HG03025 (cell line): ENCODE measurements around the gene COX15.
"Not testable (repeated sequence)": the region's sequence is repeated elsewhere in the genome, so short reads cannot be mapped to it uniquely, and the experiment has no call there.

Experiments
- ATAC-seq: cut with Tn5 transposase; IDR thresholded peaks from one replicate; pipeline ENCODE4 v1.9.1; 2021; ENCODE audit warnings: mild to moderate bottlenecking, moderate library complexity; ENCODE audit not compliant: unreplicated experiment, low FRiP score

COX15 gene

GRCh38 chr10:99742254-99742653, 10.3 kb upstream of the COX15 start:
- no peak for ATAC-seq

- ATAC-seq: no peak
Observed at GRCh38 chr10:99740933-99741559, 9.1 kb upstream of the COX15 start.

GRCh38 chr10:99740260-99740659, 8.3 kb upstream of the COX15 start:
- no peak for ATAC-seq

GRCh38 chr10:99734111-99734510, 2.2 kb upstream of the COX15 start:
- not testable (repeated sequence) for ATAC-seq

GRCh38 chr10:99733366-99733765, 1.4 kb upstream of the COX15 start:
- ATAC-seq: no peak

- peak; percentile 16 for ATAC-seq
Observed at GRCh38 chr10:99731306-99732032, 458 bp downstream of the COX15 start.

- ATAC-seq: no peak
Observed at GRCh38 chr10:99730026-99730425, 1.9 kb downstream of the COX15 start.

- no peak for ATAC-seq
Observed at GRCh38 chr10:99720387-99720786, 11.5 kb downstream of the COX15 start.

GRCh38 chr10:99714446-99714845, 17.5 kb downstream of the COX15 start:
- ATAC-seq: no peak

- no peak for ATAC-seq
Observed at GRCh38 chr10:99711129-99711719, 20.7 kb downstream of the COX15 start.

- no peak for ATAC-seq
Observed at GRCh38 chr10:99709480-99710229, 22.3 kb downstream of the COX15 start.

GRCh38 chr10:99708428-99709012, 23.4 kb downstream of the COX15 start:
- no peak for ATAC-seq

GRCh38 chr10:99700649-99701048, 31.3 kb downstream of the COX15 start:
- no peak for ATAC-seq

GRCh38 chr10:99698504-99699080, 33.3 kb downstream of the COX15 start:
- ATAC-seq: no peak

- ATAC-seq: no peak
Observed at GRCh38 chr10:99695761-99696160, 36.2 kb downstream of the COX15 start.

- no peak for ATAC-seq
Observed at GRCh38 chr10:99693933-99694583, 37.9 kb downstream of the COX15 start.

- ATAC-seq: no peak
Observed at GRCh38 chr10:99689461-99689860, 42.5 kb downstream of the COX15 start.

- ATAC-seq: no peak
Observed at GRCh38 chr10:99685597-99685967, 46.3 kb downstream of the COX15 start.

GRCh38 chr10:99682752-99683151, 49.2 kb downstream of the COX15 start:
- no peak for ATAC-seq
